CD14-positive monocyte (primary cell): ENCODE results near the gene SIGLEC5. TPM values are rescaled to one million over a fixed set of nuclear protein-coding genes. Genes with fewer than 3 reads are reported as not detected.

Experiments
- DNase-seq, 3 donors: peaks; one replicate each; pipeline ENCODE4 v3.0.0-alpha.2; 2011 to 2022
- H2AFZ ChIP-seq: 2 replicates; pipeline ENCODE4 v1.6.0; 2012; ENCODE audit warnings: mild to moderate bottlenecking, low read depth, low read length, inconsistent platforms; ENCODE audit not compliant: insufficient read depth, poor library complexity, severe bottlenecking
- H3K27ac ChIP-seq, 2 donors: 1 replicate in 1 of 2; 2 replicates in 1 of 2; pipeline ENCODE4 v1.5.1; 2012 to 2013; ENCODE audit warnings: low read length in 2 of 2, control low read depth in 1 of 2, inconsistent platforms in 1 of 2, low read depth in 1 of 2, mild to moderate bottlenecking in 1 of 2
- H3K27me3 ChIP-seq, 2 donors: one replicate each; pipeline versions ENCODE4 v1.6.0 to v1.6.1; 2011 to 2013; ENCODE audit warnings: low read length in 2 of 2; ENCODE audit not compliant: control insufficient read depth in 2 of 2, insufficient read depth in 2 of 2
- H3K36me3 ChIP-seq, 2 donors: replicated peaks in 1 of 2; 1 replicate in 1 of 2; 2 replicates in 1 of 2; pipeline versions ENCODE4 v1.5.1 to v1.6.1; 2012 to 2013; ENCODE audit warnings: low read length in 2 of 2, control low read depth in 1 of 2, inconsistent platforms in 1 of 2, mild to moderate bottlenecking in 1 of 2; ENCODE audit not compliant: insufficient read depth in 2 of 2, control insufficient read depth in 1 of 2
- H3K4me1 ChIP-seq, 2 donors: 1 replicate in 1 of 2; 2 replicates in 1 of 2; pipeline versions ENCODE4 v1.5.1 to v1.6.1; 2012 to 2013; ENCODE audit warnings: low read length in 2 of 2, control low read depth in 1 of 2, inconsistent platforms in 1 of 2, mild to moderate bottlenecking in 1 of 2, moderate library complexity in 1 of 2; ENCODE audit not compliant: insufficient read depth in 2 of 2, control insufficient read depth in 1 of 2
- H3K4me2 ChIP-seq: replicated peaks from 2 replicates; pipeline ENCODE3; 2012; ENCODE audit warnings: low read length, moderate library complexity, mild to moderate bottlenecking; ENCODE audit not compliant: poor library complexity, severe bottlenecking; ENCODE audit errors: extremely low read depth
- H3K4me3 ChIP-seq, 3 experiments: fragments of 200-600 bp in 1 of 3; sonication (generic) in 1 of 3; replicated peaks in 1 of 3; 1 replicate in 2 of 3; 2 replicates in 1 of 3; pipeline ENCODE4 v1.5.1; 2011 to 2013; ENCODE audit warnings: low read length in 3 of 3, mild to moderate bottlenecking in 3 of 3, control low read depth in 2 of 3, low read depth in 2 of 3, inconsistent platforms in 1 of 3, moderate library complexity in 1 of 3
- H3K79me2 ChIP-seq: 2 replicates; pipeline ENCODE4 v1.6.0; 2012; ENCODE audit warnings: mild to moderate bottlenecking, control low read depth, inconsistent platforms, low read length, moderate library complexity; ENCODE audit not compliant: insufficient read depth
- H3K9ac ChIP-seq: 2 replicates; pipeline ENCODE4 v1.6.0; 2017; ENCODE audit warnings: low read length, mild to moderate bottlenecking; ENCODE audit not compliant: insufficient read depth, poor library complexity, severe bottlenecking
- H3K9me3 ChIP-seq, 2 donors: replicated peaks in 1 of 2; 1 replicate in 1 of 2; 2 replicates in 1 of 2; pipeline versions ENCODE4 v1.5.1 to v1.6.1; 2012 to 2013; ENCODE audit warnings: low read length in 2 of 2, control low read depth in 1 of 2; ENCODE audit not compliant: control insufficient read depth in 1 of 2, insufficient read depth in 1 of 2
- H4K20me1 ChIP-seq: 2 replicates; pipeline ENCODE4 v1.6.0; 2012; ENCODE audit warnings: mild to moderate bottlenecking, low read length, control low read depth, moderate library complexity; ENCODE audit not compliant: insufficient read depth
- H3K27ac Mint-ChIP-seq, 7 donors: one replicate each; pipeline ENCODE4 v1.8.0; 2020; ENCODE audit warnings: mild to moderate bottlenecking in 7 of 7, mixed read lengths in 7 of 7, moderate library complexity in 6 of 7, inconsistent platforms in 2 of 7
- H3K27me3 Mint-ChIP-seq, 3 donors: one replicate each; pipeline ENCODE4 v1.8.0; 2021 to 2022; ENCODE audit warnings: low read depth in 3 of 3, mild to moderate bottlenecking in 3 of 3, mixed read lengths in 3 of 3, moderate library complexity in 3 of 3, inconsistent platforms in 1 of 3
- H3K36me3 Mint-ChIP-seq, 2 donors: one replicate each; pipeline ENCODE4 v1.8.0; 2020; ENCODE audit warnings: mixed read lengths in 2 of 2, inconsistent platforms in 1 of 2, mild to moderate bottlenecking in 1 of 2
- H3K4me1 Mint-ChIP-seq: one replicate; pipeline ENCODE4 v1.8.0; 2020; ENCODE audit warnings: mild to moderate bottlenecking, mixed read lengths
- H3K4me3 Mint-ChIP-seq, 2 donors: one replicate each; pipeline ENCODE4 v1.8.0; 2020; ENCODE audit warnings: mild to moderate bottlenecking in 2 of 2, mixed read lengths in 2 of 2, moderate library complexity in 1 of 2
- H3K9me3 Mint-ChIP-seq, 7 donors: one replicate each; pipeline ENCODE4 v1.8.0; 2020 to 2022; ENCODE audit warnings: mixed read lengths in 7 of 7, mild to moderate bottlenecking in 6 of 7, moderate library complexity in 6 of 7, inconsistent platforms in 2 of 7
- CTCF ChIP-seq: fragments of 200-600 bp; IDR thresholded peaks from one replicate; pipeline ENCODE4 v1.8.0; 2022; ENCODE audit warnings: antibody characterized with exemption, mild to moderate bottlenecking
- WGBS: methylation state at CpG from one replicate; pipeline ENCODE4 v1.1.5; 2013; ENCODE audit warnings: missing lambda C conversion rate; ENCODE audit not compliant: insufficient coverage; 5-methylcytosine and 5-hydroxymethylcytosine counted together
- intact Hi-C, 2 donors: fragments of 100-400 bp; cut with micrococcal nuclease; formaldehyde crosslinking; loops; one replicate each; pipeline versions ENCODE4 v1.15.0 to v1.15.1; 2023
- polyA plus RNA-seq, 3 donors: library from polyadenylated mRNA; depleted of rRNA in 1 of 3; unstranded in 2 of 3; stranded (reverse) in 1 of 3; fragments of 300-500 nt in 2 of 3; fragments of >200 nt in 1 of 3; fragmentation: Illumina TruSeq in 2 of 3; gene quantifications; 1 replicate in 2 of 3; 2 replicates in 1 of 3; pipeline ENCODE4 v1.2.3, GENCODE V29; 2012 to 2021

Gene SIGLEC5
- polyA plus RNA-seq, 3 donors: 10.2 to 12.6 TPM; not detected in 1

- Histone ChIP-seq H3K36me3 (peaks cover 15 to 34% of the 10 kb centered on the region in 2 donors), H3K4me1 (peaks cover 16 to 24% of the 10 kb centered on the region in 2 donors), H3K9ac (no peak overlapping the region), H2AFZ (no peak overlapping the region), H3K27ac (no peak overlapping the region), H3K4me3 (peak overlapping the region in 1 of 3 experiments; percentile 91), H3K79me2 (peaks cover 30% of the 10 kb centered on the region), H3K9me3 (no peaks in the 10 kb centered on the region), H3K4me2 (peak overlapping the region; percentile 96), H4K20me1 (no peaks in the 10 kb centered on the region), H3K27me3 (no peaks in the 10 kb centered on the region)
- H3K4me3 Mint-ChIP-seq: peak overlapping the region in 1 of 2 donors; percentile 32
- peaks cover 24% of the 10 kb centered on the region for H3K4me1 Mint-ChIP-seq
- WGBS: 0% methylated on average over 1 of the region's 3 CpGs
- H3K36me3 Mint-ChIP-seq: peaks cover 34 to 38% of the 10 kb centered on the region in 2 donors
- DNase-seq: peak in 1 of 3 donors; percentile 25
- H3K9me3 Mint-ChIP-seq: peaks cover 0 to 2% (median 0%) of the 10 kb centered on the region in 7 donors
- no peak for TF ChIP-seq CTCF
- H3K27ac Mint-ChIP-seq: peak overlapping the region in 1 of 7 donors; percentile 21
- intact Hi-C loops: no loop called here
- H3K27me3 Mint-ChIP-seq: peaks cover 0 to 4% (median 2%) of the 10 kb centered on the region in 3 donors
Observed at GRCh38 chr19:51572410-51572809, 57.8 kb downstream of the SIGLEC5 start.

GRCh38 chr19:51571599-51571998 lies 58.6 kb downstream of the SIGLEC5 start:
- Histone ChIP-seq H2AFZ (peak overlapping the region; percentile 82), H3K79me2 (peaks cover 30% of the 10 kb centered on the region), H3K4me1 (peaks cover 16 to 24% of the 10 kb centered on the region in 2 donors), H3K27ac (peak overlapping the region in 1 of 2 donors; percentile 32), H3K4me2 (peak overlapping the region; percentile 96), H3K9me3 (no peaks in the 10 kb centered on the region), H3K36me3 (peaks cover 15 to 27% of the 10 kb centered on the region in 2 donors), H4K20me1 (no peaks in the 10 kb centered on the region), H3K9ac (peak overlapping the region; percentile 51), H3K27me3 (no peaks in the 10 kb centered on the region), H3K4me3 (peak overlapping the region; percentile 76 to 91 (median 84))
- no peak for TF ChIP-seq CTCF
- DNase-seq: no peak
- Mint-ChIP-seq H3K4me1 (peaks cover 24% of the 10 kb centered on the region), H3K9me3 (peaks cover 0 to 3% (median 0%) of the 10 kb centered on the region in 7 donors), H3K36me3 (peaks cover 27 to 30% of the 10 kb centered on the region in 2 donors), H3K27me3 (peaks cover 0 to 4% (median 2%) of the 10 kb centered on the region in 3 donors), H3K27ac (peak overlapping the region in 4 of 7 donors; percentile 19 to 46 (median 44)), H3K4me3 (peak overlapping the region; percentile 92 to 95)
- WGBS: 8% methylated on average over 7 of the region's 8 CpGs
- intact Hi-C loops: no loop called here
